IMR-90 (cell line): ENCODE measurements around the gene TRAPPC14. TPM values are rescaled to one million over a fixed set of nuclear protein-coding genes. Genes with fewer than 3 reads are reported as not detected.

Source experiments
- ATAC-seq: fragments of 200-7000 bp; cut with Tn5 transposase; 2 replicates; pipeline ENCODE4 v1.9.1; 2020; ENCODE audit warnings: low read depth, mild to moderate bottlenecking, moderate library complexity
- BruUV-seq: library from RNA; stranded (reverse); fragments of 400-500 nt; replicated peaks from 2 replicates; lab custom pipeline; 2021; lab: Mats Ljungman, UMichigan
- CTCF ChIA-PET: fragments of 300-600 bp; formaldehyde crosslinking; extraction: SDS; loops from one replicate; lab custom pipeline; 2021; ENCODE audit warnings: antibody characterized with exemption; lab: Yijun Ruan, JAX
- POLR2A ChIA-PET: fragments of 300-600 bp; sonication (Branson Sonifier 250); formaldehyde crosslinking; loops from one replicate; lab custom pipeline; 2022; ENCODE audit warnings: antibody characterized with exemption; ENCODE audit not compliant: unreplicated experiment; lab: Charles Lee
- DNase-seq: peaks from one replicate; pipeline ENCODE4 v3.0.0; 2013
- H2AFZ ChIP-seq: replicated peaks from 2 replicates; pipeline ENCODE3; 2013; ENCODE audit warnings: low read length, mild to moderate bottlenecking; ENCODE audit not compliant: poor library complexity
- H2AK5ac ChIP-seq: 2 replicates; pipeline ENCODE4 v1.6.1; 2013; ENCODE audit warnings: low read depth, low read length, inconsistent platforms
- H2AK9ac ChIP-seq: replicated peaks from 2 replicates; pipeline ENCODE3; 2013; ENCODE audit warnings: mild to moderate bottlenecking, low read depth, low read length, moderate library complexity; ENCODE audit not compliant: poor library complexity
- H2BK120ac ChIP-seq: 2 replicates; pipeline ENCODE4 v1.6.1; 2013; ENCODE audit warnings: low read depth, low read length, inconsistent platforms
- H2BK15ac ChIP-seq: 3 replicates; pipeline ENCODE4 v1.6.1; 2013; ENCODE audit warnings: low read depth, low read length, inconsistent platforms
- H2BK20ac ChIP-seq: 2 replicates; pipeline ENCODE4 v1.6.1; 2013; ENCODE audit warnings: low read depth, mild to moderate bottlenecking, inconsistent platforms, low read length, moderate library complexity
- H2BK5ac ChIP-seq: 2 replicates; pipeline ENCODE4 v1.6.1; 2013; ENCODE audit warnings: mild to moderate bottlenecking, low read depth, low read length, inconsistent platforms; ENCODE audit not compliant: poor library complexity, severe bottlenecking
- H3K14ac ChIP-seq: replicated peaks from 2 replicates; pipeline ENCODE4 v1.6.1; 2013; ENCODE audit warnings: low read depth, low read length, inconsistent platforms
- H3K18ac ChIP-seq: 2 replicates; pipeline ENCODE4 v1.6.1; 2013; ENCODE audit warnings: low read depth, low read length, control low read depth
- H3K23ac ChIP-seq: 2 replicates; pipeline ENCODE4 v1.6.1; 2013; ENCODE audit warnings: low read depth, low read length, inconsistent platforms
- H3K27ac ChIP-seq: 2 replicates; pipeline ENCODE4 v1.5.1; 2013; ENCODE audit warnings: mild to moderate bottlenecking, control low read depth, low read length; ENCODE audit not compliant: insufficient read depth
- H3K27me3 ChIP-seq: 2 replicates; pipeline ENCODE4 v1.6.1; 2013; ENCODE audit warnings: low read length; ENCODE audit not compliant: control insufficient read depth, insufficient read depth
- H3K36me3 ChIP-seq: 2 replicates; pipeline ENCODE4 v1.6.1; 2013; ENCODE audit warnings: low read length, mixed read lengths; ENCODE audit not compliant: control insufficient read depth, insufficient read depth
- H3K4ac ChIP-seq: 2 replicates; pipeline ENCODE4 v1.6.1; 2013; ENCODE audit warnings: low read depth, low read length, inconsistent platforms
- H3K4me1 ChIP-seq: 2 replicates; pipeline ENCODE4 v1.6.1; 2013; ENCODE audit warnings: low read length, mixed read lengths; ENCODE audit not compliant: control insufficient read depth, insufficient read depth
- H3K4me2 ChIP-seq: 2 replicates; pipeline ENCODE4 v1.6.1; 2013; ENCODE audit warnings: low read depth, mild to moderate bottlenecking, control low read depth, low read length, moderate library complexity
- H3K4me3 ChIP-seq: 2 replicates; pipeline ENCODE4 v1.5.1; 2013; ENCODE audit warnings: low read depth, mild to moderate bottlenecking, control low read depth, low read length, moderate library complexity; ENCODE audit not compliant: insufficient read depth
- H3K56ac ChIP-seq: 2 replicates; pipeline ENCODE4 v1.6.1; 2013; ENCODE audit warnings: low read length, inconsistent platforms; ENCODE audit not compliant: insufficient read depth; ENCODE audit errors: extremely low read depth
- H3K79me1 ChIP-seq, 2 experiments: 2 replicates each; pipeline ENCODE4 v1.6.1; 2013; ENCODE audit warnings: low read length in 2 of 2, inconsistent platforms in 1 of 2, low read depth in 1 of 2
- H3K9ac ChIP-seq: 2 replicates; pipeline ENCODE4 v1.6.1; 2013; ENCODE audit warnings: low read depth, low read length, control low read depth
- H3K9me1 ChIP-seq: 2 replicates; pipeline ENCODE4 v1.6.1; 2013; ENCODE audit warnings: low read length, inconsistent platforms; ENCODE audit not compliant: insufficient read depth
- H3K9me3 ChIP-seq: 2 replicates; pipeline ENCODE4 v1.6.1; 2013; ENCODE audit warnings: low read length; ENCODE audit not compliant: control insufficient read depth, insufficient read depth
- H4K20me1 ChIP-seq: 2 replicates; pipeline ENCODE4 v1.6.1; 2013; ENCODE audit warnings: low read length, inconsistent platforms; ENCODE audit not compliant: insufficient read depth
- H4K5ac ChIP-seq: 2 replicates; pipeline ENCODE4 v1.6.1; 2013; ENCODE audit warnings: mild to moderate bottlenecking, low read depth, low read length, control low read depth
- H4K8ac ChIP-seq, 2 experiments: 2 replicates each; pipeline ENCODE4 v1.6.1; 2013; ENCODE audit warnings: low read depth in 2 of 2, low read length in 2 of 2, control low read depth in 1 of 2, inconsistent platforms in 1 of 2
- H4K91ac ChIP-seq: 2 replicates; pipeline ENCODE4 v1.6.1; 2013; ENCODE audit warnings: low read depth, low read length, inconsistent platforms; ENCODE audit not compliant: insufficient read depth
- CEBPB ChIP-seq: IDR thresholded peaks from 2 replicates; pipeline ENCODE4 v1.6.1; 2012; ENCODE audit warnings: low read depth, low read length, improper control_type of control experiment
- CHD1 ChIP-seq: IDR thresholded peaks from 2 replicates; pipeline ENCODE4 v1.6.1; 2012; ENCODE audit warnings: low read depth, low read length, improper control_type of control experiment
- MAFK ChIP-seq: IDR thresholded peaks from 2 replicates; pipeline ENCODE4 v1.6.1; 2012; ENCODE audit warnings: low read depth, low read length, improper control_type of control experiment
- MAZ ChIP-seq: IDR thresholded peaks from 2 replicates; pipeline ENCODE4 v1.6.1; 2012; ENCODE audit warnings: low read depth, mild to moderate bottlenecking, low read length, improper control_type of control experiment, moderate library complexity, borderline replicate concordance
- MXI1 ChIP-seq: IDR thresholded peaks from 2 replicates; pipeline ENCODE4 v1.6.1; 2012; ENCODE audit warnings: low read depth, mild to moderate bottlenecking, low read length, moderate library complexity, borderline replicate concordance
- NFE2L2 ChIP-seq: fragments of 150-350 bp; IDR thresholded peaks from 2 replicates; pipeline ENCODE4 v1.6.1; 2016; ENCODE audit warnings: low read depth, mild to moderate bottlenecking, low read length
- POLR2A ChIP-seq: IDR thresholded peaks from 2 replicates; pipeline ENCODE4 v1.6.1; 2012; ENCODE audit warnings: mild to moderate bottlenecking, low read depth, low read length
- RAD21 ChIP-seq: IDR thresholded peaks from 2 replicates; pipeline ENCODE4 v1.6.1; 2012; ENCODE audit warnings: low read length, improper control_type of control experiment
- RFX5 ChIP-seq: IDR thresholded peaks from 2 replicates; pipeline ENCODE4 v1.8.0; 2012; ENCODE audit warnings: low read depth, mild to moderate bottlenecking, low read length, moderate library complexity
- WGBS, 2 experiments: methylation state at CpG; one replicate each; pipeline versions ENCODE4 v1.1.5 to v1.1.7; 2013; ENCODE audit warnings: missing lambda C conversion rate in 2 of 2; ENCODE audit not compliant: insufficient read length in 1 of 2; ENCODE audit errors: extremely low coverage in 2 of 2; 5-methylcytosine and 5-hydroxymethylcytosine counted together
- dilution Hi-C: fragments of 300-500 bp; cut with HindIII; formaldehyde crosslinking; loops from one replicate; pipeline ENCODE4 v1.14.3; 2018; ENCODE audit warnings: low sequenced_read_pairs; ENCODE audit not compliant: unreplicated experiment
- in situ Hi-C: fragments of 300-500 bp; cut with MboI; formaldehyde crosslinking; loops from 3 replicates; pipeline ENCODE4 v1.14.3; 2019; ENCODE audit warnings: low sequenced_read_pairs, inconsistent platforms, mixed read lengths
- intact Hi-C: fragments of 100-400 bp; cut with micrococcal nuclease; formaldehyde crosslinking; loops from 2 replicates; pipeline ENCODE4 v1.10.0; 2022
- polyA plus RNA-seq, 3 experiments: library from polyadenylated mRNA; depleted of rRNA; stranded (reverse); fragments of >200 nt; gene quantifications; 2 replicates each; pipeline ENCODE4 v1.2.3, GENCODE V29; 2012; ENCODE audit warnings: low replicate concordance in 1 of 3
- total RNA-seq: library from RNA; depleted of rRNA; stranded (reverse); fragments of >200 nt; gene quantifications from 2 replicates; pipeline ENCODE4 v1.2.3, GENCODE V29; 2012
- TF ChIP-seq, protein P1 (sequence below): fragments of 150-350 bp; IDR thresholded peaks from 2 replicates; pipeline ENCODE4 v1.6.1; 2017; ENCODE audit warnings: mild to moderate bottlenecking, antibody characterized with exemption, low read length, low read depth
- TF ChIP-seq, protein P2 (sequence below): fragments of 150-350 bp; IDR thresholded peaks from 2 replicates; pipeline ENCODE4 v1.6.1; 2016; ENCODE audit warnings: low read depth, mild to moderate bottlenecking, low read length, moderate library complexity, borderline replicate concordance
- TF ChIP-seq, protein P3 (sequence below): conservative IDR thresholded peaks from 2 replicates; pipeline ENCODE4 v1.5.1; 2012; ENCODE audit warnings: mild to moderate bottlenecking, low read depth, low read length, improper control_type of control experiment

TRAPPC14 gene
- total and polyA plus RNA-seq, 2 of the 4 experiments (the other 2 are of a cell fraction), result 4.5 to 15.9 TPM

DNA sequence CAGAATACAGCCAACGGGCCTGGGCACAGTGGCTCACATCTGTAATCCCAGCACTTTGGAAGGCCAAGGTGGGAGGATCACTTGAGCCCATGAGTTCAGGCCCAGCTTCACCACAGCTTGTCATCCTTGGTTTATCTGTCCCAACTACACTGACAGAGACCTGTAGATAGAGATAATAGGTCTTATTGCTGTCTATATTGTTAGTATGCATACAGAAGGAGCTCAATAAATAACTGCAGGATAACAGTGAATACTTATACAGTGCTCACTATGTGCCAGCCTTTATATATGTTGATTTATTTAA is 37.8 kb downstream of the TRAPPC14 start:
- Histone ChIP-seq H2BK20ac (no peak overlapping the region), H3K4me3 (peak overlapping the region; percentile 61), H3K4ac (peak overlapping the region; percentile 85), H3K4me1 (peaks cover 6% of the 10 kb centered on the region; the same call in 1 of the 2 replicates), H4K8ac (peak overlapping the region; percentile 48 to 77; a peak in 2 of 4 replicates), H3K56ac (peak overlapping the region; percentile 24; the same call in 1 of the 2 replicates), H3K27ac (peak overlapping the region; percentile 45), H3K9me1 (peaks cover 17% of the 10 kb centered on the region), H3K14ac (peak overlapping the region; percentile 15; the same call in 1 of the 2 replicates), H4K5ac (peak overlapping the region; percentile 11), H2AK9ac (peak overlapping the region; percentile 87), H2BK15ac (peak overlapping the region; percentile 19; the same call in 1 of the 3 replicates), H3K23ac (peak overlapping the region; percentile 66; the same call in 1 of the 2 replicates), H2BK120ac (no peak overlapping the region), H2AK5ac (peak overlapping the region; percentile 13; the same call in 1 of the 2 replicates), H3K9ac (peak overlapping the region; percentile 67), H3K36me3 (peaks cover 4% of the 10 kb centered on the region; the same call in 1 of the 2 replicates), H3K79me1 (peaks cover 28 to 54% of the 10 kb centered on the region in 2 experiments), H4K91ac (peak overlapping the region; percentile 42; the same call in 1 of the 2 replicates), H3K4me2 (peak overlapping the region; percentile 84), H3K27me3 (no peaks in the 10 kb centered on the region), H2BK5ac (peak overlapping the region; percentile 73), H3K18ac (no peak overlapping the region), H3K9me3 (no peaks in the 10 kb centered on the region), H4K20me1 (no peaks in the 10 kb centered on the region; the same call in 1 of the 2 replicates), H2AFZ (peak overlapping the region; percentile 96)
- WGBS, 2 experiments, result no CpG with 5 or more reads among the region's 1 CpG
- POLR2A ChIA-PET, result interaction anchor here (0.6 to 1.4 kb wide), 2 partner anchors 19 to 276 kb away, joined by 3 to 6 read pairs; partner anchors contain the start of gene AP4M1
- no peak for DNase-seq
- in situ Hi-C loops, result no loop called here
- BruUV-seq, result no TSS peak
- dilution Hi-C loops, result no loop called here
- intact Hi-C loops, result no loop called here
- CTCF ChIA-PET, result interaction anchor here (0.7 kb wide), 1 partner anchor 10 kb away, joined by 3 read pairs; no protein-coding TSS in a partner anchor
- no peak for ATAC-seq
- TF ChIP-seq, protein P1, sequence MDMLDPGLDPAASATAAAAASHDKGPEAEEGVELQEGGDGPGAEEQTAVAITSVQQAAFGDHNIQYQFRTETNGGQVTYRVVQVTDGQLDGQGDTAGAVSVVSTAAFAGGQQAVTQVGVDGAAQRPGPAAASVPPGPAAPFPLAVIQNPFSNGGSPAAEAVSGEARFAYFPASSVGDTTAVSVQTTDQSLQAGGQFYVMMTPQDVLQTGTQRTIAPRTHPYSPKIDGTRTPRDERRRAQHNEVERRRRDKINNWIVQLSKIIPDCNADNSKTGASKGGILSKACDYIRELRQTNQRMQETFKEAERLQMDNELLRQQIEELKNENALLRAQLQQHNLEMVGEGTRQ, result no peak
- TF ChIP-seq NFE2L2 (no peak), CEBPB (no peak), POLR2A (no peak), RFX5 (no peak), RAD21 (no peak), MAFK (no peak), CHD1 (no peak), MXI1 (no peak), MAZ (no peak)
- TF ChIP-seq, protein P2, sequence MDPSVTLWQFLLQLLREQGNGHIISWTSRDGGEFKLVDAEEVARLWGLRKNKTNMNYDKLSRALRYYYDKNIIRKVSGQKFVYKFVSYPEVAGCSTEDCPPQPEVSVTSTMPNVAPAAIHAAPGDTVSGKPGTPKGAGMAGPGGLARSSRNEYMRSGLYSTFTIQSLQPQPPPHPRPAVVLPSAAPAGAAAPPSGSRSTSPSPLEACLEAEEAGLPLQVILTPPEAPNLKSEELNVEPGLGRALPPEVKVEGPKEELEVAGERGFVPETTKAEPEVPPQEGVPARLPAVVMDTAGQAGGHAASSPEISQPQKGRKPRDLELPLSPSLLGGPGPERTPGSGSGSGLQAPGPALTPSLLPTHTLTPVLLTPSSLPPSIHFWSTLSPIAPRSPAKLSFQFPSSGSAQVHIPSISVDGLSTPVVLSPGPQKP, result no peak
- TF ChIP-seq, protein P3, sequence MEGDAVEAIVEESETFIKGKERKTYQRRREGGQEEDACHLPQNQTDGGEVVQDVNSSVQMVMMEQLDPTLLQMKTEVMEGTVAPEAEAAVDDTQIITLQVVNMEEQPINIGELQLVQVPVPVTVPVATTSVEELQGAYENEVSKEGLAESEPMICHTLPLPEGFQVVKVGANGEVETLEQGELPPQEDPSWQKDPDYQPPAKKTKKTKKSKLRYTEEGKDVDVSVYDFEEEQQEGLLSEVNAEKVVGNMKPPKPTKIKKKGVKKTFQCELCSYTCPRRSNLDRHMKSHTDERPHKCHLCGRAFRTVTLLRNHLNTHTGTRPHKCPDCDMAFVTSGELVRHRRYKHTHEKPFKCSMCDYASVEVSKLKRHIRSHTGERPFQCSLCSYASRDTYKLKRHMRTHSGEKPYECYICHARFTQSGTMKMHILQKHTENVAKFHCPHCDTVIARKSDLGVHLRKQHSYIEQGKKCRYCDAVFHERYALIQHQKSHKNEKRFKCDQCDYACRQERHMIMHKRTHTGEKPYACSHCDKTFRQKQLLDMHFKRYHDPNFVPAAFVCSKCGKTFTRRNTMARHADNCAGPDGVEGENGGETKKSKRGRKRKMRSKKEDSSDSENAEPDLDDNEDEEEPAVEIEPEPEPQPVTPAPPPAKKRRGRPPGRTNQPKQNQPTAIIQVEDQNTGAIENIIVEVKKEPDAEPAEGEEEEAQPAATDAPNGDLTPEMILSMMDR, result no peak
